Choroid plexus epithelial cell (primary cell): ENCODE data around the gene NOG.

Source experiments
- DNase-seq: peaks from one replicate; pipeline ENCODE4 v3.0.0-alpha.2; 2010; ENCODE audit warnings: low read depth
- H3K4me3 ChIP-seq: 2 replicates; pipeline ENCODE4 v1.5.1; 2011; ENCODE audit warnings: low read depth, mild to moderate bottlenecking, control low read depth, low read length, moderate library complexity
- TF ChIP-seq, protein P1 (sequence below): conservative IDR thresholded peaks from 2 replicates; pipeline ENCODE4 v1.5.1; 2011; ENCODE audit warnings: low read depth, mild to moderate bottlenecking, control low read depth, inconsistent platforms, low read length, moderate library complexity

NOG gene

DNA sequence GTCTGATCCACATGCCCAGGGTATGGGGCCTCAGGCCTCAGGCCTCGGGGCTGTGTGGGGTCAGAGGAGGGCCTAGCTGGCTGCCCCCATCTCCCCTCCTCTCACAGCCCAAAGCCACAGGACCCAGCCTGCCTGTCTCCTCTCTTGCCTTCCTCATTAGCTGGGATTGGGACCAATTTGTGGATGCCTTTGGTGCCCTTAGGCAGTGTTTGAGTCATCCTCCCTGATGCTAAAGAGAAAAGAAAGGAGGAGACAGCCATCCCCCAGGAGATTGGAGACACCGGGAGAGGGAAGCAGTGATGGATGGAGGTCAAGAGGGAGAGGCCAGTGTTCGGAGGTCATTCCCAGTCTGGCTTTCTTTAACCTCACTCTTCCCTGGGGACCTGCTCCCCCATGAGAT, 23.3 kb upstream of the NOG start:
- DNase-seq: no peak
- no peak overlapping the region for H3K4me3 ChIP-seq
- TF ChIP-seq, protein P1, sequence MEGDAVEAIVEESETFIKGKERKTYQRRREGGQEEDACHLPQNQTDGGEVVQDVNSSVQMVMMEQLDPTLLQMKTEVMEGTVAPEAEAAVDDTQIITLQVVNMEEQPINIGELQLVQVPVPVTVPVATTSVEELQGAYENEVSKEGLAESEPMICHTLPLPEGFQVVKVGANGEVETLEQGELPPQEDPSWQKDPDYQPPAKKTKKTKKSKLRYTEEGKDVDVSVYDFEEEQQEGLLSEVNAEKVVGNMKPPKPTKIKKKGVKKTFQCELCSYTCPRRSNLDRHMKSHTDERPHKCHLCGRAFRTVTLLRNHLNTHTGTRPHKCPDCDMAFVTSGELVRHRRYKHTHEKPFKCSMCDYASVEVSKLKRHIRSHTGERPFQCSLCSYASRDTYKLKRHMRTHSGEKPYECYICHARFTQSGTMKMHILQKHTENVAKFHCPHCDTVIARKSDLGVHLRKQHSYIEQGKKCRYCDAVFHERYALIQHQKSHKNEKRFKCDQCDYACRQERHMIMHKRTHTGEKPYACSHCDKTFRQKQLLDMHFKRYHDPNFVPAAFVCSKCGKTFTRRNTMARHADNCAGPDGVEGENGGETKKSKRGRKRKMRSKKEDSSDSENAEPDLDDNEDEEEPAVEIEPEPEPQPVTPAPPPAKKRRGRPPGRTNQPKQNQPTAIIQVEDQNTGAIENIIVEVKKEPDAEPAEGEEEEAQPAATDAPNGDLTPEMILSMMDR: no peak

DNA sequence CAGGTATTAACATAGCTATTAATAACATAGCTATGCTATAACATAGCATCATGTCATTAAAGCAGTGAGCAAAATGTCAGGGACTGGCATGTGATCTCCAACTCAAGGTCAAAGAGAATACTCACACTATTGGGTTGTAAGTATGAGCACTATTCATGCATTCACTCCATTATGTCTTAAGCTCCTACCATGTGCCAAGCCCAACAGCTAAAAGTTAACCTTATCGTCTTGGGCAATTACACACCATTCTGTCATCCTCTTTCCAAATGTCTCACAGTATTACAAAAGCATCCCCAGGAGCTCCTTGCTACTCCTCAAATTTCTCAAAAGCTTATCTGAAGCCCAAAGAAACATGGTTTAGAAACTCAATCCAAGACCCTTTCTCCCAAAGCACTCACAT, 22.0 kb upstream of the NOG start:
- no peak overlapping the region for H3K4me3 ChIP-seq
- no peak for DNase-seq
- TF ChIP-seq, protein P1: no peak

DNA sequence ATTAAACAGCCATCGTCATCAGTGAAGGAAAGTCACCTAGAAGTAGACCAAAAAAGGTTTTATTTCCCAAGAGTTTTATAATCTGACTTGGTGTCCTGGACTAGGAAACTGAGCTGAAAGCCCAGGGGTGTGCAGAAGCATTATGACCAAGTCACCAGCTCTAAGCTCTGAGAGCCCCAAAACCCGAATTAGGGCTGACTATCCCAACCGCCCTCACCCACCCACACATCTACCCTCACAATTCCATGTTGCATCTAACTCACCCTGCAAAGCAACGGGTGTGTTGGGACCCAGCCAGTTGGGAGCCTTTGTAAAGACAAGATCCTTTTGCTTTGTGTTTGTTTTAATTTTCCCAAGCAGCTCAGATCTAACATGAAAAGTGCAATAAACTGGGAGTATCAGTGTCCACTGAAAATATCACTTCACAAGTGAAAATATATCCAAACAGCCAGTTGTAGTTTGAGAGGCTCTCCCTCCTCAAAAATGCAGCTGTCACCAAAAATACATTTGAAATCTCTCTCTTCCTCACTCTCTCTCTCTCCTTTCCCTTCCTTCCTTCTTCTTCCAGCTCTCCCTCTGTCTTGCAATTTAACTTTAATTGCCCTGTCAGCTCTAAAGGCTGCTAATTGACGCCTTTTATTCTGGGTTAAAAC, 16.2 kb upstream of the NOG start:
- H3K4me3 ChIP-seq: no peak overlapping the region
- TF ChIP-seq, protein P1: no peak
- DNase-seq: no peak

DNA sequence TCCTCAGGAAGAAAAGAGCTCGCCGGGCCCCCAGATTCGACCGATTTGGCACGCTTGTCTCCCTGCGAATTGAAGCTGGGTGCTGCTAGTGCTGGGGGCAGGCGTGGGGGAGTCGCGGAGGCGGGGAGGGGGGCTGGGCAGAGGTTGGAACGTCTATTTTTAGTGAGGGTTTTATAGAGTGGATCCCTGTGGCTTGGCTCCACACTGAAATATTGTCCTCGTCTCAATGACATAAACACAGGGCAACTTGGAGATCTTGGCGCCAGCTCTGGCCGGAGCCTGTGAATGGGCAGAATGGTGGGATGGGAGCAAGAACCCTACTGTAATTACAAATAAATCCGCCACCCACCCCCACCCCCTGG, 15.7 kb upstream of the NOG start:
- no peak overlapping the region for H3K4me3 ChIP-seq
- TF ChIP-seq, protein P1: no peak
- no peak for DNase-seq

DNA sequence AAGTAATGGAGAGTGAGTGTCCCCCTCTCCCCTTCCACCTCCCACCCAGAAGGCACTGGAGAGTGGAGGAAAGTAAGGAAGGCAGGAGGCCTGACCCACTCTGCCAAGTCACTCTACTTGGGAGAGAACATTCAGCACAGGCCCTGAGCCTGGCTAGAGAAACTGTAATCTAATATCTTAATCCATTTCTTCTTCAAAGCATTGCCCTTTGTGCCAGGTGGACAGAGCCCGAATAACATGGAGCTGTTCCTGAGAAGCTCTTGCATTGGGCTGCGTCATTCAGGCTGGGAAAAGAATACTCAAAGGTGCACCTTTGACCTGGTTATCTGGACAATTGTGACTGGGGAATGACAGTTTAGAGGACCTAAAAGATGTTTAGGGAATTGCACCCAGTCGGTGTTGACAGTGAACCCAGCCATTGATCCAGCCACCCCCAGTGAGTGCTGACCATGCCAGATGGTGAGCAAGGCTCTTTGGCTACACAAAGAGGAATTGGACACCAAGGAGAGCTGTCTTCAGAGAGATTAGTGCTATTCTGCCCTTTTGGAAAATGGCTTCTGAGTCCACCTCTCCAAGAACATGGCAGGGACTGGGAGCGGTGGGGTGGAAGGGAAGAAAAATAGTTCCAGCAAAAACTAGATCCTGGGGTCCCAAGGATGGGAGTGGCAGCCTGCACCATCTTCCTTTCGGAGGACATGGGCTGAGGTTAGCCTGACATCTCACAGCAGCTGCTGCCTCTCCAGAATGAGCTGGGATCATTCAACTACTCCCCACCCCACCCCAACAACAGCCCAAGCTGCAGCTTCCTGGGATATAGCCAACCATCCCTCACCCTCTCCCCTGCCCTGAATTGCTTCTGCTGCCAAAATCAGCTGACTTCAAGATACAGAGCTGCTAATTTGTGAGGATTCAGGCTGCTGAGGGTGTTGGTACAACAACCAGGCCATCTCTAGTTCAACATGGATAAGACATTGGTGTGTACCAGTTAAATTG, 11.6 kb upstream of the NOG start:
- DNase-seq: no peak
- TF ChIP-seq, protein P1: no peak
- H3K4me3 ChIP-seq: no peak overlapping the region

DNA sequence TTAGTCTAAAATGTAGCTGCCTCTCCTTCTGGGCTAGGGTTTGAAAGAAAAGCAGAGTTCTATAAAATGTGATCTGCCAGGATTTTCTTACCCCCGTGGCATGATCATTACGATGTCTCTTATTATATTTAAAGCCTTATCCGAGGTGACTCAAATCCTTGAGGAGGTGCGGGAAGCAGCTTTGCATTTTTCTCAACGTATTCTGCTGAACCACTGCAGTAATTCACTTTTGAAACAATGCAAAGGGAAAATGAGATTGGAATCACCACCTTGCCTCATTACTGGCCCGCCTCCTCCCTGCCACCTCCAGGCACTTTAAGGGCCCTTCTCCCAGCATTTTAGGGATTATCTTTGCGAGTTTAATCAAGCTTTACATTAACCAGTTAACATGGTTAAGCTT, 9.7 kb upstream of the NOG start:
- no peak overlapping the region for H3K4me3 ChIP-seq
- no peak for DNase-seq
- TF ChIP-seq, protein P1: no peak
